Epidermal melanocyte (primary cell): ENCODE data around the gene PTPRD.
"Not testable (repeated sequence)": the region's sequence is repeated elsewhere in the genome, so short reads cannot be mapped to it uniquely, and the experiment has no call there.

Source experiments
- DNase-seq: peaks from one replicate; pipeline ENCODE4 v3.0.0; 2011; ENCODE audit warnings: low spot score; ENCODE audit not compliant: insufficient read length

The PTPRD gene

GRCh38 chr9:8701904-8702303 is 1910.9 kb downstream of the PTPRD start:
- no peak for DNase-seq

DNA sequence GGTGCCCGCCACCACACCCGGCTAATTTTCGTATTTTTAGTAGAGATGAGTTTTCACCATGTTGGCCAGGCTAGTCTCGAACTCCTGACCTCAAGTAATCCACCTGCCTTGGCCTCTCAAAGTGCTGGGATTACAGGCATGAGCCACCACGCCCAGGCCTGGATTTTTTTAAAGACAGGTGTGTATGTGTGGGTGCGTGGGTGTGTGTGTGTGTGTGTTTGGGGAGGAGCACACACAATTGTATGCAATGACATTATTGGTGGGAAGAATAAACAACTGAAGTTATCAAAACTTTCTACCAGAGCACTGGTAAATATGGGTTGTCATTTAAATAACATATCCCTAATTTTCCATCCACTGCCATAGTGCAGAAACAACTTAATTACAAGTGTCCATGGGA is 1915.2 kb downstream of the PTPRD start:
- not testable (repeated sequence) for DNase-seq

DNA sequence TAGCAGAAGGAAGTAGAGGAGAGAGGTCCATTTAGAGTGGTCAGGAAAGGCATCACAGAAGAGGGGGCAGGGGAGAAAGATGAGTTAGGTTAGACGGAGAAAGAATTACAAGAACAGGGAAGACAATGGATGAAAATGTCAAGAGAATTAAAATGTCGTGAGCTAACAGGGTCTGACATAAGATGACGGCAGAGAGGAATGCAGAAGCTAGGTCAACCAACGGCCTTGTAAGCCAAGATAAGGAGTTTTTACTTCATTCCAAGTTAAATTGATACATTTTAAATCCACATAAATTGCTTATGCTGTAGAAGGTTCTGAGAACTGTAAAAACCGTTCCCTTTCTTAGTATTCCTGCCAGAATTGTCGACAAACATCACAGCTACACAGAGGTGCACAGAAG is 1916.3 kb downstream of the PTPRD start:
- DNase-seq, result no peak

DNA sequence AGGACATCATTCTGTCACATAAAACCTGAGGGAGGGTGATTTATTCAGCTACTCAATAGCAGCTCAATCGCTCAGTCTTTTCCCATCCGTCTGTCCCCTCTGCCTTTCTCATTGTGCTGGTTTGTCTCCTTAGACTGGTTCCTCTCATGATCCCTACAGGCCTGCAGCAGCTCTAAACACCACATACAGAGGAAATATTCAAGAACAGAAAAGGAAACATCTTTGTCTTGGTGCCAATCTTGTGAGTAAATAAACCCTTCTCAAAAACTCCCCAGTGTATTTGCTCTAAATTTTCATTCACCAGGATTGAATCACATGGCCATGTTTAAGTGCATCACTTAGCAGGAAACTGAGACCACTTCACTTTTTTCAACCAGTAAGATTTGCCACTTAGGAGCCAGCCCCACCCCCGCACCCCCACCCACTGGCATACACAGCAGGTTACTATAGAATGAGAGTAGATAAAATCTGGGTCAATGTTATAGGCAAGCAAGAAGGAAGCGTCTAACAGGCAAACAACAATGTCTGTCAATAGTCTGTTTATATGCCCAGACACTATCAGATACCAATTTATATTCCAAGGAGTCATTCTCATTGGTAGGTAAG is 1917.7 kb downstream of the PTPRD start:
- DNase-seq, result no peak

DNA sequence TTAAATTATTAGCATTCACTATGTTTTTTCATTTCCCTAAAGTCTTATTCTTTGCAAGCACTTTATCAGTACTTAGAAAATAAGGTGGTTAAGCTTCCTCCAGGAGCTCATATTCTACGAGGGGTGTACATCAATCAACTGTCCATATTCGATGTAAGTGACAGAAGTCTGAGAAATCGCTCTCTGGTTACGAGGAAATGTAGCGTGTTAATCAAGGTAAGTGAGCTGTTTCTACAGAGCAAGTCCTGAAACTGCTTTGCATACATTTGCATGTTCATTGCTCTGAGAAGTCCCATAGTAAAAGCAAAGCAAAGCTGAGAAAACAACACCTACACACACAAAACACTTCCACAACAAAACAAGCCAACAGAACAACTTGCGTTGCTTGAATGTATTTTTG is 1919.3 kb downstream of the PTPRD start:
- DNase-seq, result no peak

DNA sequence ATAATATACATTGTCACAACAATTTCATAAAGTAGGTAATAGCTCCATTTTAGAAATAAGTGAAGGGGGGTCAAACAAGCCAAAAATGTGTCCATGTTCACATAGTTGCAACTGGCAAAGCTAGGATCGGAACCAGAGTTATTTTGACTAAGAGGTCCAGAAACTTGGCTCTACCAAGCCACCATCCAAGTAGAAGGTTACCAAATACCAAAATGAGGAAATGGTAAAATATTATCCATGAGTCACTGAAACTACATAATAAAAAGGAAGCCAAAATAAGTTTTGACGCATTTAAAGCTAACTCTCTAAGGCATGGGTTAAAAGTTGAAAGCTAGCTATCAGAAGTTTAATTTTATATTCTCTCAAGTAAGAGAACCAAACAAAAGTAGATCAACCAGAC is 1926.3 kb downstream of the PTPRD start:
- no peak for DNase-seq

GRCh38 chr9:8685825-8686224 is 1927.0 kb downstream of the PTPRD start:
- no peak for DNase-seq

GRCh38 chr9:8684978-8685708 is 1927.7 kb downstream of the PTPRD start:
- DNase-seq, result no peak

DNA sequence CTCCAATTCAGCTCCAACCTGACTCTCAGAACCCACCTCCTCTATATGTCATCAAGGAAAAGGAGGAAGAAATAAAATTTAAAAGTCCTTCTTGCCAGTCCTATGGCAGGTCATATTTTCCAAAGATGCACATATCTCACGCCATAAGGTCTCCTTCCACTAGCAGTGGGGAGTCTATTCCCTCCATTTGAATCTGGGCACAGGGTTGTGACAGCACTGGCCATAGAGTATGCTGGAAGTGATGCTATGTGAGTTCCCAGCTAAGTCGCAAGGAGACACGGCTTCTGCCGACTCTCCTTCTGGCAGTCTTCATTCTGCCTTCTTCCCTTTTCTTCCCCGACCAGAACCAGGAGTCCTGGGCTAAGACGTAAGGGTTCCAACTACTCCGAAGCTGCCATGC is 1929.3 kb downstream of the PTPRD start:
- DNase-seq, result no peak

DNA sequence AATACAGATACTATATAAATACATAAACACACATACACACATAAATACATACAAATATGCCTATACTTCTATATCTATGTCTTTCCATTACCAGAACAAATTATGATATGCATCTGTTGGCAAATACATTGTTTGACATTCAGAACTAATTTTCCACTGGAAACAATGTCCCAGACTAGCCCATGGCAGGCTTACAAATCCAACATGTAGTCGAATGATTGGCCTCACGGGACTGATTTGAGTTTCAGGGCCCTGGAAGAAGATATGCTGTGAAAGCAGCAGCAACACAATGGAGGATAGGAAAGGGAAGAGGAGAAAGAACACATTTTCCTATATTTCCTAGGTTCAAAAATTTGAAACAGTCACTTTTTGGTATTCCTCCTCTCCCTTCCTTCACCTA is 1932.1 kb downstream of the PTPRD start:
- DNase-seq, result no peak

GRCh38 chr9:8680157-8680556 is 1932.6 kb downstream of the PTPRD start:
- no peak for DNase-seq

DNA sequence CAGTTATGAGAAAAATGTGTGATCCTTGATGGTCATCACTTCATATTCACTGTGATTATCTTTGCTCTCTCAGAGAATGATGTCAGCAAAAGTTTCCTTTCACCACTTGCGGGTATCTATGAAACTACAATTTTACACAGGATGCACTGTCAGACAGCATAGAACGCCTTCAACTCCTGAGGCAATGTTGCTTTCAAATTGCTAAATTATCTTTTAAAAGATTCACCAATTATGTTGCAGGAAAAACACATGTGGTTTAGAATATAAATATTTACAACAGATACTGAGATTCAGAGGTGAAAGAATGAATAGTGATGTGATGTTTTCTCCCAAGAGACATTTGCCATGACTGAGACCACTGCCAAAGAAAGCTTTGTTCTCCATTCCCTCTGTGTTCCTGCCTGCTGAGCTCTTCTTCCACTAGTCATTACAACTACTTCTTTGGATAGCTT is 1933.4 kb downstream of the PTPRD start:
- DNase-seq, result no peak

DNA sequence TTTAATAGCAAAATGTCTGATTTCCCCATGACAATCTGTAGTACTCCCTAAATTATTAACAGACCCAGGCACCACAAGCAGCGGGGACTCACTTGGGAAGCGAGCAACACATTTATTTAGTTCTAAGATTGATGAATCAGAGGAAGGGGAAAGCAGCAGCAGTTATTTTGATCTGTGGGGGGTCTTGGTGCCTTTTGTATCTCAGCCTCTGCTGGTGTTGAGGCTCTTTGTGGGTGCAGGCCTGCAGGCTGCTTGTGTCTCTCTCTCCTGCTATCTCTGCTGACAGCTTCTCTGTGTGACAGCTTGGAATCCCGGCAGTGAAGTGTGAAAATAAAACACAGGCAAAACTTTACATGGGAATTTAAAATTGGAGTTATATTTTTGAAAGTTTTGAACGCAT is 1935.1 kb downstream of the PTPRD start:
- no peak for DNase-seq

GRCh38 chr9:8674536-8674935 is 1938.3 kb downstream of the PTPRD start:
- no peak for DNase-seq

- DNase-seq, result no peak
These were observed 1939.0 kb downstream of the PTPRD start for GRCh38 chr9:8673830-8674229.

GRCh38 chr9:8670751-8671150 is 1942.1 kb downstream of the PTPRD start:
- DNase-seq, result no peak

- no peak for DNase-seq
These were observed 1944.1 kb downstream of the PTPRD start for GRCh38 chr9:8668751-8669150.

GRCh38 chr9:8668231-8668630 is 1944.6 kb downstream of the PTPRD start:
- DNase-seq, result no peak

- DNase-seq, result no peak
These were observed 1946.7 kb downstream of the PTPRD start for GRCh38 chr9:8666060-8666459.

DNA sequence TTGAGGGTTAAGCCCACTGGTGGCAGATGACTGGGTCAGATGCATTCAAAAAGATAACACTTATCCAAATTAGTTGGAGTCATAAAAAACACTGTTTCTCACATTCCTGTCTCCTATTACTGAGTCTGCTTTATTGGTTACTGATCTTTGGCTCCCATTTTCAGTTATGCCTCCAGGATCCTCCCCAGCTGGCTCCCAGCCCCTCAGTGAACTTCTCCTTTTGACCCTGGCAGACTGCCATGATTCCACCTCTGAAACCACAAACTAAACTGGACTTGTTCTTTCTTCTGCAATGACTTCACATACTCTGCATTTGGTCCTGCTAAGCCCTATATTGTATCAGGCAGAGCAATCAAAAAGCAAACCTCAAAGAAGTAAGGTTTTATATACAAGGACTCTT is 1952.4 kb downstream of the PTPRD start:
- no peak for DNase-seq

DNA sequence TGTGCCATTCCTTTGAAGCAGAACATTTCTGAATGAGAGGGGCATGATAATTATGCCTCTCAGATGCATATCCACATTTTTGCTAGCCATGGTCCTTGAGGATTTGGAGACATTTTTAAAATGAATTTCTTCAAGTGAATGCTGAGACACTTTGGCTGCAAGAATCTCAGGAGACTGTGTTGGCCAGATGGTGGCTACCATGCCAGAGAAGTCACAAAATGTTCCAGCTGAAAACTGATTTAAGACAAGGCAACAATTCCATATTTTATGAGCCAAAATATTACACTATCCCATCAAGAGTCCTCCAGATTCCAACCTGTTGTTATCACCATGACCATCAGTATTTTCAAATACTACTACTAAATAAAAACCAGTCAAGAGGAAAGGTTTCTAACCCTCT is 1953.7 kb downstream of the PTPRD start:
- DNase-seq, result no peak

DNA sequence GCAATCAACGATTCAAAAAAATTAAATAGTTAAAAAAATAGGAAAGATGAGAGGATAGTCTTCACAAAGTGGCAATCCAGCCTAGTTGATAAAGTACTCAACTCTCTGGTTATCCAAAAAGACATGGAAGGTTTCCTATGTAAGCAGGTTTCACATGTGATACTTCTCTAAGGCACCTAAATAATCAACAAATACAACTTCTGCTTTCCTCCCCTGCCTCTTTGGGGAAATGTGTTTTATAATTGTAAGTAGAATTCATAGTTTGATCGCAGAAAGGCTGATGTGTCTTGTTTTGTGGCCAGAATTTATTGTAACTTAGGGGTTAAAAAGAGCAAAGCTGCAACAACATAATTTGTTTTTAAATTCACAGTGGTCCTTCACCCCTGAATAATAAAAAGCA is 1957.7 kb downstream of the PTPRD start:
- no peak for DNase-seq

- no peak for DNase-seq
These were observed 1958.9 kb downstream of the PTPRD start for GRCh38 chr9:8653855-8654254.
